ENCODE measurements around the gene RAB31.

GRCh38 chr18:9735879-9736278, 27.8 kb downstream of the RAB31 start:
- TF ChIP-seq CTCF (optimal IDR thresholded peaks at IDR 0.05 in 1 of 3, IDR thresholded peaks at IDR 0.05 in 1 of 3, conservative IDR thresholded peaks at IDR 0.05 in 1 of 3; ENCODE audit: extremely low read depth in 1 of 3, insufficient read depth in 2 of 3, low read length in 3 of 3) = no peak
- TF ChIP-seq EZH2 (IDR thresholded peaks at IDR 0.05; ENCODE audit: low read length) = no peak

Data from keratinocyte (primary cell).